ENCODE measurements around the gene FFAR1. TPM values are rescaled to one million over a fixed set of nuclear protein-coding genes. Genes with fewer than 3 reads are reported as not detected.

The FFAR1 gene
- total and polyA plus RNA-seq, 2 donors (not counting 1 experiment from before 2014, with no cell fraction given), result not detected

- H3K4me3 ChIP-seq (replicated peaks in 1 of 4; ENCODE audit: control extremely low read depth in 1 of 4, insufficient read depth in 1 of 4, low read depth in 3 of 4, low read length in 4 of 4), result no peak overlapping the region
- H3K4me1 ChIP-seq (ENCODE audit: control insufficient read depth, extremely low read depth, insufficient read depth, low read length), result no peaks in the 10 kb centered on the region
- H4K20me1 ChIP-seq (ENCODE audit: control insufficient read depth, extremely low read depth, insufficient read depth, low read length), result no peaks in the 10 kb centered on the region
- H3K79me2 ChIP-seq (ENCODE audit: control insufficient read depth, insufficient read depth, low read length), result no peaks in the 10 kb centered on the region
- TF ChIP-seq EZH2 (IDR thresholded peaks at IDR 0.05; ENCODE audit: low read length, missing control alignments) (no peak), CTCF (conservative IDR thresholded peaks at IDR 0.05 in 1 of 2, IDR thresholded peaks at IDR 0.05 in 1 of 2; ENCODE audit: low read depth in 1 of 2, low read length in 2 of 2) (no peak)
- no peak overlapping the region for H3K4me2 ChIP-seq (ENCODE audit: extremely low read depth, insufficient read depth, low read length)
- no peak overlapping the region for H3K27ac ChIP-seq (ENCODE audit: insufficient read depth, low read length)
- H3K9ac ChIP-seq (ENCODE audit: insufficient read depth, low read length), result no peak overlapping the region
- H2AFZ ChIP-seq (ENCODE audit: low read length), result no peak overlapping the region
- no peaks in the 10 kb centered on the region for H3K27me3 ChIP-seq (ENCODE audit: control insufficient read depth, insufficient read depth, low read length)
- H3K36me3 ChIP-seq (ENCODE audit: control insufficient read depth, insufficient read depth, low read length), result no peaks in the 10 kb centered on the region
- H3K9me3 ChIP-seq (ENCODE audit: control insufficient read depth, insufficient read depth, low read depth, low read length), result no peaks in the 10 kb centered on the region
- no peak for DNase-seq (ENCODE audit: low read depth in 2 of 2)
Observed at GRCh38 chr19:35308910-35309309, 38.8 kb upstream of the FFAR1 start.

- TF ChIP-seq CTCF (conservative IDR thresholded peaks at IDR 0.05 in 1 of 2, IDR thresholded peaks at IDR 0.05 in 1 of 2; ENCODE audit: low read depth in 1 of 2, low read length in 2 of 2) (no peak), EZH2 (IDR thresholded peaks at IDR 0.05; ENCODE audit: low read length, missing control alignments) (no peak)
- Histone ChIP-seq H3K9me3 (ENCODE audit: control insufficient read depth, insufficient read depth, low read depth, low read length) (no peaks in the 10 kb centered on the region), H3K9ac (ENCODE audit: insufficient read depth, low read length) (no peak overlapping the region), H3K79me2 (ENCODE audit: control insufficient read depth, insufficient read depth, low read length) (no peaks in the 10 kb centered on the region), H3K4me3 (replicated peaks in 1 of 4; ENCODE audit: control extremely low read depth in 1 of 4, insufficient read depth in 1 of 4, low read depth in 3 of 4, low read length in 4 of 4) (no peak overlapping the region), H3K36me3 (ENCODE audit: control insufficient read depth, insufficient read depth, low read length) (no peaks in the 10 kb centered on the region), H3K4me1 (ENCODE audit: control insufficient read depth, extremely low read depth, insufficient read depth, low read length) (no peaks in the 10 kb centered on the region), H3K27me3 (ENCODE audit: control insufficient read depth, insufficient read depth, low read length) (no peaks in the 10 kb centered on the region), H3K4me2 (ENCODE audit: extremely low read depth, insufficient read depth, low read length) (no peak overlapping the region), H4K20me1 (ENCODE audit: control insufficient read depth, extremely low read depth, insufficient read depth, low read length) (no peaks in the 10 kb centered on the region), H2AFZ (ENCODE audit: low read length) (no peak overlapping the region), H3K27ac (ENCODE audit: insufficient read depth, low read length) (no peak overlapping the region)
- DNase-seq (ENCODE audit: low read depth in 2 of 2), result peak; percentile 10 to 25
Observed at GRCh38 chr19:35309481-35310279, 38.0 kb upstream of the FFAR1 start.

- Histone ChIP-seq H3K79me2 (ENCODE audit: control insufficient read depth, insufficient read depth, low read length) (no peaks in the 10 kb centered on the region), H4K20me1 (ENCODE audit: control insufficient read depth, extremely low read depth, insufficient read depth, low read length) (no peaks in the 10 kb centered on the region), H3K9ac (ENCODE audit: insufficient read depth, low read length) (no peak overlapping the region), H2AFZ (ENCODE audit: low read length) (no peak overlapping the region), H3K4me2 (ENCODE audit: extremely low read depth, insufficient read depth, low read length) (no peak overlapping the region), H3K4me3 (replicated peaks in 1 of 4; ENCODE audit: control extremely low read depth in 1 of 4, insufficient read depth in 1 of 4, low read depth in 3 of 4, low read length in 4 of 4) (no peak overlapping the region), H3K27ac (ENCODE audit: insufficient read depth, low read length) (no peak overlapping the region), H3K9me3 (ENCODE audit: control insufficient read depth, insufficient read depth, low read depth, low read length) (no peaks in the 10 kb centered on the region), H3K36me3 (ENCODE audit: control insufficient read depth, insufficient read depth, low read length) (no peaks in the 10 kb centered on the region), H3K27me3 (ENCODE audit: control insufficient read depth, insufficient read depth, low read length) (no peaks in the 10 kb centered on the region), H3K4me1 (ENCODE audit: control insufficient read depth, extremely low read depth, insufficient read depth, low read length) (no peaks in the 10 kb centered on the region)
- no peak for DNase-seq (ENCODE audit: low read depth in 2 of 2)
- TF ChIP-seq EZH2 (IDR thresholded peaks at IDR 0.05; ENCODE audit: low read length, missing control alignments), result no peak
- TF ChIP-seq CTCF (conservative IDR thresholded peaks at IDR 0.05 in 1 of 2, IDR thresholded peaks at IDR 0.05 in 1 of 2; ENCODE audit: low read depth in 1 of 2, low read length in 2 of 2), result no peak
Observed at GRCh38 chr19:35310331-35310730, 37.4 kb upstream of the FFAR1 start.

Measured in fibroblast of lung (primary cell).